Measurements from ENCODE around the gene ZNRD2.

- TF ChIP-seq SUZ12 (IDR thresholded peaks at IDR 0.05; ENCODE audit: low read length) (no peak), CBX5 (IDR thresholded peaks at IDR 0.05; ENCODE audit: low read depth, low read length) (no peak), CTCF (IDR thresholded peaks at IDR 0.05; ENCODE audit: control extremely low read depth in 1 of 3, insufficient read depth in 1 of 3, low read depth in 1 of 3, low read length in 3 of 3) (no peak), EP300 (IDR thresholded peaks at IDR 0.05; ENCODE audit: borderline replicate concordance in 1 of 2, low read depth in 2 of 2, low read length in 2 of 2) (no peak), POLR2A (IDR thresholded peaks at IDR 0.05; ENCODE audit: control extremely low read depth in 1 of 2, low read depth in 2 of 2, low read length in 2 of 2) (no peak), BRCA1 (IDR thresholded peaks at IDR 0.05; ENCODE audit: low read depth, low read length) (no peak), USF2 (IDR thresholded peaks at IDR 0.05; ENCODE audit: low read length) (no peak), EZH2 (IDR thresholded peaks at IDR 0.05; ENCODE audit: low read depth, low read length, severe bottlenecking) (no peak), POLR2AphosphoS5 (IDR thresholded peaks at IDR 0.05; ENCODE audit: low read depth, low read length) (no peak), CEBPB (IDR thresholded peaks at IDR 0.05; ENCODE audit: low read depth, low read length) (no peak), JUN (IDR thresholded peaks at IDR 0.05; ENCODE audit: low read depth, low read length) (no peak)
Measured at GRCh38 chr11:65554842-65555430, 15.3 kb upstream of the ZNRD2 start.
